Measurements from ENCODE around the gene ZYX.

DNA sequence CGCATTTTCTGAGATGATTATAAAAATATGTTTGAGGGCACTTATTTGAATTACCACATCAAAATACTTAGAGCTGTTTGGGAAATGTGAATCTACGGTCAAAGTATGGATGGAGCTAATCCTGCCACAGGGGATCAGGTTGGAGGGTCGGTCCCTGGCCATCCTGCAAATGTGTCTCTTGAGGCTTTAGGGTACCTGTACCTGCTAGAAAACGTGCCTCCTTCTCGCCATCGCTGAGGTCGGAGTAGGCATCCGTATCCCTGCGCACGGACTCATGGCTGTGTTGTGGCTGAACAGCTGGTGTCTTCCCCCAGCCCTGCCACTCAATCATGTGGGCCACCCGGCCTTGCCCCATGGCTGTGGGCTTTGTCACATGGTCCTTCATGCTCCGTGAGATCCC is 22.5 kb upstream of the ZYX start:
- TF ChIP-seq CTCF (IDR thresholded peaks at IDR 0.05; ENCODE audit: poor library complexity) = no peak
- no peak for TF ChIP-seq EZH2 (IDR thresholded peaks at IDR 0.05; ENCODE audit: borderline replicate concordance)
- no peak for TF ChIP-seq EZH2phosphoT487 (IDR thresholded peaks at IDR 0.05; ENCODE audit: low read depth, severe bottlenecking, unreplicated experiment)
